NCI-H1436 (cell line): ENCODE results near the gene TMEM187.

ENCODE experiments used
- DNase-seq: peaks from one replicate; lab custom pipeline; 2025; lab: John Stamatoyannopoulos, UW

Gene TMEM187

GRCh38 chrX:154020536-154021115, 48.1 kb downstream of the TMEM187 start:
- no peak for DNase-seq

DNA sequence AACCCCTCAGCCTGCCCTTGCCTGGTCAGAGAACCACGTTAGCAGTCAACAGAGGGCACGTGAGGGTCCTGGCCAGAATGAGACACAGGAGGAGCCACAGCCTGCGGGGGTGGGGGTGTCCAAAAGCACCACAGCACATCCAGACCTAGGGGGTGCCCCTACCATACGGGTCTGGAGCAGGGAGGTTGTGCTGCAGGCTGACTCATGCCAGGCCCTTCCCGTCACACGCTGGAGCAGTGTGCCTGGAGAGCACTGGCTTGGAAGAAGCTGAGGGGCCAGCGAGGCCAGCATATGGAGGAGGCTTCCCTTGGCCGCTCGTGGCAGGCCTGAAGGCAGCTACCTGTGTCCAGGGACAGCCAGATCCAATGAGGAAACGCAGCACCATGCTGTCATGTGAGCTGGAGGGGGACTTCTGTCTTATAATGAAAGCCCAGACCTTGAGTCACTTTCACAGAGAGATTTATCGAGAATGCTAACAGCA, 48.6 kb downstream of the TMEM187 start:
- DNase-seq = no peak

- DNase-seq = no peak
These were observed 49.6 kb downstream of the TMEM187 start for GRCh38 chrX:154022108-154022507.

- no peak for DNase-seq
These were observed 50.9 kb downstream of the TMEM187 start for GRCh38 chrX:154023276-154024000.

DNA sequence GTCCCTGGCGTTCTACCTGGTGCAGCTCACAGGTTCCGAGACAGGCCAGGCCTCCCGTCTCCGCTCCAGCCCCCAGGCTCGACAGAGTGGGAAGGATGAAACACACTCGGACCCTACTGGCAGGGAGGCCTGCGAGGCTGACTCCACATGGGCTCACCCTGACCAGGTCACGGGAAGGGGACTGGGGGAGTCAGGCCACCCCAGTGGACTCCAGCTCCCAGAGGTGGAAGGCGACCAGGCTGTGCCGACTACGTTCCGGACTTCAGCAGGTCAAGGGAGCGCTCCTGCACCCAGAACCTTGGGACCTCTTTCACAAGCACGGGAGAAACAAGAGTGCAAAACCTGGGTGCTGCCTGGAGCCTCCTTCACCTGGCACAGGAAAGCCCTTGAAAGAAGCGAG, 51.7 kb downstream of the TMEM187 start:
- DNase-seq = no peak

DNA sequence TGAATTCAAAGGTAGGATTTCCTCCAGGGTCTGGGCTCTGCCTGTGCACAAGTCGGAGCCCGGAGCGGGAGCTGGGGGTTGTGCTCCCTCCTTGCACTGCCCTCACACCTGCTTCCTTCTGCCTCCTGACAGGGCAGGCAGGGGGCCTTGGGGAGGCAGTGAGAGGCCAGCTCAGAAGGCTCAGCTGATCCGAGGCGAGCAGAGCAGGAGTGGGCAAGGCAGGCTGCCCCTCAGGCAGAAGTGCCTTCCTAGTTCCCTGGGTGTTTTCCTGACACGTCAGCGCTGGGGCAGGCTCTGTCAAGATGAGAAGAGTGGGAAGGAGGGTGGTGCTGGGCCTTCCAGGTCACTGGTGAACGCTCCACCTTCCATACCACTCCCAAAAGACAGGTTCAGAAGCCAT, 52.7 kb downstream of the TMEM187 start:
- DNase-seq = no peak

GRCh38 chrX:154026136-154027021, 53.8 kb downstream of the TMEM187 start:
- DNase-seq = no peak

DNA sequence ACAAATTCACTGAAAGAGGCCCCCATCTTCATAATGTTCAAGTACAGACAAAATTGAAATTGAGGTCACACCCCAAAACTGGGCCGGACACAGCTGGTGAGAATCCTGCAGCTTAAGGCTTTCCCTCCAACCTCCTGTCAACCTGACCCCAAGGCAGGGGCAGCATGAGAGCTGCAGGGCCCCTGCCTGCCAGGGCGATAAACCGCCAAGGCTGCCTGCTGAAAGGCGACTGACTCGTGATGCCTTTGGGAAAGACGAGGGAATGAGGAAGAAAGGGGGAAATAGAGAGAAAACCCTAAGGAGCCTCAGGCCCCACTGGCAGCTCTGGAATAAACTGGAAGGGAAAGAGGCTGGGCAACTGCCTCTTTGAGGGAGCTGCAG, 54.5 kb downstream of the TMEM187 start:
- no peak for DNase-seq

DNA sequence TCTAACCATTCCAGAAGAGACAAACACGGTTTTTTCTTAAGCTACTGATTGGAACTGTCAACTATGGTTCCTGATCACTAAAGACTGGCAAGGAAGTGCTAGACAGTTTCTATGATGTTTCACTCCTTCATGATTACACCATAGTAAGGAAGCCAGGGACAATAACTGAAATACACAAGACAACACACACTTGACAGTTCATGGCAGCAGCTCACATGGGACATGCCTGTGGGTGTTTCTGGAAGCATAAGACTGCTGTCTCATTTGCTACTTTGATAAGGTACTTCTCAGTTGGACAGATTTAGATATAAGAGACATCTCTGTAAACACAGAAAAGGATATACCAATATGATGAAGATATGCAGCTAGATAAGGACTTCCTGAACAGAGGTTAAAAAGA, 55.4 kb downstream of the TMEM187 start:
- DNase-seq = no peak

DNA sequence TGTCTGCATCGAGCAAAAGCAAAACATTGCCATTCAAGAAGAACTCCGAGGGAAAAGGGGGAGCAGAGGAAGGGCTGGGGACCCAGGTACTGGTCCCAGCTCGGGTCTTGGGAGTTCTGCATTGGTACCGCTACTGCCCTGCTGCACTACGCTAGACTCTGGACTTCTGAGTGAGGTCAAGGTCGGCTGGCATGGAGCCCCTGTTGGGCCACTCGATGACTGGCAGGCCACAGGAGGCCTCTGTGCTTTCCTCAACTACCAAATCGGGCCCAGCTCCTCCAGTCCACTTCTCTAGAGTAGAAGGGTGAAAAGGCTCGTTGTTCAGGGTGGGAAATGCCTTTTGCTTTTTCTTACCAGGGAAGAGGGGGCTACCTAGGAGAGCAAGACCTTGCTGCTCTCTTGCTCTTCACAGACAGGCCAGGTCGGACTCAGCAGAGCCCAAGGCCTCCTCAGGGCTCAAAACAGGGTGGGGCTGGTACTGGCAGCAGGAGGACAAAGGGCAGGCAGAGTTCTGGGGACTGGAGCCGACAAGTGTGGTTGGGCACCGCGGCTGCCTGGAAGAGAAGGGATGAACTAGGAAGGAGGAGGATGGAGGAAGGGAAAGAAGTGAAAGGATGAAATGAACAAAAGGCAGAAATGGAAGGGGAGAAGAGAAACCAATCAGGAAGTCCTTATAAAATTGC, 56.1 kb downstream of the TMEM187 start:
- DNase-seq = no peak

GRCh38 chrX:154029439-154029838, 56.9 kb downstream of the TMEM187 start:
- DNase-seq = no peak

GRCh38 chrX:154030266-154030665, 57.7 kb downstream of the TMEM187 start:
- DNase-seq = no peak

DNA sequence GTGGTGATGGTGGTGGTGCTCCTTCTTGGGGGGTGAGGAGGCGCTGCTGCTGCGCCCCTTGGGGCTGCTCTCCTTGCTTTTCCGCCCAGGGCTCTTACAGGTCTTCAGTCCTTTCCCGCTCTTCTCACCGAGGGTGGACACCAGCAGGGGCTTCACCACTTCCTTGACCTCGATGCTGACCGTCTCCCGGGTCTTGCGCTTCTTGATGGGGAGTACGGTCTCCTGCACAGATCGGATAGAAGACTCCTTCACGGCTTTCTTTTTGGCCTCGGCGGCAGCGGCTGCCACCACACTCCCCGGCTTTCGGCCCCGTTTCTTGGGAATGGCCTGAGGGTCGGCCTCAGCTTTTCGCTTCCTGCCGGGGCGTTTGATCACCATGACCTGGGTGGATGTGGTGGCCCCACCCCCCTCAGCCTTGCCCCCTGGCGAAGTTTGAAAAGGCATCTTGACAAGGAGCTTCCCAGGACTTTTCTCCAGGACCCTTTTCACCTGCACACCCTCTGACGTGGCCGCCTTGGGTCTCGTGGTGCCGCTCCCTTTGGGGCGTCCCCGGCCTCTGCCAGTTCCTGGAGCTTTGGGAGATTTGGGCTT, 58.3 kb downstream of the TMEM187 start:
- no peak for DNase-seq

GRCh38 chrX:154032160-154032559, 59.6 kb downstream of the TMEM187 start:
- no peak for DNase-seq

DNA sequence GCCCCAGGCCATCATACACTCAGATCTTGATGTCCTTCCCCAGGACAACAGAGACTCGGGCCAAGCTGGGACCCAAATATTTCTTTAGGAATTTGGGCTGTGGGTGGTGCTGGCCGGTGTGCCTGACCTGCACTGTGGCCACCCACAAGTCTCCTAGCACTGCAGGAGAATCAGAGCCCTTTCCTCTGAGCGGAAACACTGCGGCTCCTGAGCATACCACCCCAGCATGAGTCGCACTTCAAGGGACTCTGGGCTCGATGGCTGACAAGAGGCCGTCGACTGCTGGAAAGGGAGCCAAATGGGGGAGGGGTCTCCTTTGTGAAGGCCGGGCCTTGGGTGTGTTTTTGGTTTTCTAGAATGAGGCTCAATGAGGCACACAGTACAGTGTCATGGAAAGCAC, 60.1 kb downstream of the TMEM187 start:
- no peak for DNase-seq
